Osteoblast (primary cell): ENCODE measurements around the gene ACOX3. TPM values are rescaled to one million over a fixed set of nuclear protein-coding genes. Genes with fewer than 3 reads are reported as not detected.

Experiments used
- DNase-seq: peaks from one replicate; pipeline ENCODE4 v3.0.0; 2011; ENCODE audit warnings: low spot score, mixed read lengths; ENCODE audit not compliant: insufficient read length; ENCODE audit errors: missing footprints
- H2AFZ ChIP-seq: 2 replicates; pipeline ENCODE4 v1.6.0; 2011; ENCODE audit warnings: mild to moderate bottlenecking, low read length
- H3K27ac ChIP-seq: 2 replicates; pipeline ENCODE4 v1.5.1; 2011; ENCODE audit warnings: mild to moderate bottlenecking, low read depth, low read length, moderate library complexity
- H3K27me3 ChIP-seq: 2 replicates; pipeline ENCODE4 v1.6.0; 2012; ENCODE audit warnings: mild to moderate bottlenecking, control low read depth, inconsistent platforms, low read length, moderate library complexity; ENCODE audit not compliant: insufficient read depth
- H3K36me3 ChIP-seq: 2 replicates; pipeline ENCODE4 v1.5.1; 2011; ENCODE audit warnings: mild to moderate bottlenecking, low read length, control low read depth, moderate library complexity; ENCODE audit not compliant: insufficient read depth
- H3K4me1 ChIP-seq: 2 replicates; pipeline ENCODE4 v1.5.1; 2011; ENCODE audit warnings: mild to moderate bottlenecking, low read length, control low read depth, moderate library complexity; ENCODE audit not compliant: insufficient read depth
- H3K4me2 ChIP-seq: 2 replicates; pipeline ENCODE4 v1.6.0; 2011; ENCODE audit warnings: mild to moderate bottlenecking, low read length; ENCODE audit not compliant: insufficient read depth
- H3K4me3 ChIP-seq: fragments of 200-600 bp; sonication (generic); 3 replicates; pipeline ENCODE4 v1.5.1; 2012; ENCODE audit warnings: mild to moderate bottlenecking, low read length, inconsistent platforms; ENCODE audit not compliant: insufficient read depth
- H3K79me2 ChIP-seq: 2 replicates; pipeline ENCODE4 v1.6.0; 2012; ENCODE audit warnings: mild to moderate bottlenecking, low read length, control low read depth, inconsistent platforms; ENCODE audit not compliant: insufficient read depth
- H3K9me3 ChIP-seq: 2 replicates; pipeline ENCODE4 v1.5.1; 2011; ENCODE audit warnings: low read depth, low read length, control low read depth
- H4K20me1 ChIP-seq: 2 replicates; pipeline ENCODE4 v1.6.0; 2012; ENCODE audit warnings: mild to moderate bottlenecking, low read length, control low read depth; ENCODE audit not compliant: insufficient read depth
- CTCF ChIP-seq: IDR thresholded peaks from 2 replicates; pipeline ENCODE4 v1.5.1; 2011; ENCODE audit warnings: mild to moderate bottlenecking, low read depth, low read length, moderate library complexity; ENCODE audit errors: extremely low read depth
- total RNA-seq: library from RNA; depleted of rRNA; stranded (reverse); fragments of >200 nt; gene quantifications from 2 replicates; pipeline ENCODE4 v1.2.3, GENCODE V29; 2012

ACOX3 gene
- total RNA-seq, 1 donor, result 24.2 TPM

GRCh38 chr4:8461086-8461485, 20.6 kb upstream of the ACOX3 start:
- Histone ChIP-seq H3K27me3 (no peaks in the 10 kb centered on the region), H3K9me3 (no peaks in the 10 kb centered on the region), H3K4me3 (no peak overlapping the region), H3K79me2 (no peaks in the 10 kb centered on the region), H3K4me1 (no peaks in the 10 kb centered on the region), H3K27ac (no peak overlapping the region), H3K36me3 (peaks cover 34% of the 10 kb centered on the region), H3K4me2 (no peak overlapping the region), H4K20me1 (no peaks in the 10 kb centered on the region), H2AFZ (no peak overlapping the region)
- no peak for DNase-seq
- TF ChIP-seq CTCF, result no peak

- TF ChIP-seq CTCF, result no peak
Measured at GRCh38 chr4:8459867-8460445, 19.4 kb upstream of the ACOX3 start.

GRCh38 chr4:8457646-8458252, 17.2 kb upstream of the ACOX3 start:
- H2AFZ ChIP-seq, result no peak overlapping the region
- no peaks in the 10 kb centered on the region for H3K4me1 ChIP-seq
- no peaks in the 10 kb centered on the region for H4K20me1 ChIP-seq
- DNase-seq, result no peak
- no peak overlapping the region for H3K27ac ChIP-seq
- H3K4me2 ChIP-seq, result no peak overlapping the region
- H3K79me2 ChIP-seq, result no peaks in the 10 kb centered on the region
- no peak overlapping the region for H3K4me3 ChIP-seq
- no peak for TF ChIP-seq CTCF
- H3K36me3 ChIP-seq, result peaks cover 46% of the 10 kb centered on the region
- no peaks in the 10 kb centered on the region for H3K9me3 ChIP-seq
- H3K27me3 ChIP-seq, result no peaks in the 10 kb centered on the region

More at GRCh38 chr4:8459867-8460445, 19.4 kb upstream of the ACOX3 start:
- no peak for DNase-seq
- Histone ChIP-seq H3K9me3 (no peaks in the 10 kb centered on the region), H3K27ac (no peak overlapping the region), H2AFZ (no peak overlapping the region), H3K36me3 (peaks cover 35% of the 10 kb centered on the region), H3K79me2 (no peaks in the 10 kb centered on the region), H3K4me1 (no peaks in the 10 kb centered on the region), H3K4me3 (no peak overlapping the region), H3K27me3 (no peaks in the 10 kb centered on the region), H4K20me1 (no peaks in the 10 kb centered on the region), H3K4me2 (no peak overlapping the region)

GRCh38 chr4:8453957-8454356, 13.4 kb upstream of the ACOX3 start:
- TF ChIP-seq CTCF, result no peak
- Histone ChIP-seq H3K9me3 (no peaks in the 10 kb centered on the region), H2AFZ (no peak overlapping the region), H3K4me3 (no peak overlapping the region), H4K20me1 (peaks cover 4% of the 10 kb centered on the region), H3K27me3 (no peaks in the 10 kb centered on the region), H3K4me2 (no peak overlapping the region), H3K36me3 (peaks cover 57% of the 10 kb centered on the region), H3K4me1 (no peaks in the 10 kb centered on the region), H3K27ac (no peak overlapping the region), H3K79me2 (no peaks in the 10 kb centered on the region)
- no peak for DNase-seq
